Endometrial microvascular endothelial cells (primary cell): ENCODE data around the gene ITGB3. TPM values are rescaled to one million over a fixed set of nuclear protein-coding genes. Genes with fewer than 3 reads are reported as not detected.
"Not testable (repeated sequence)": the region's sequence is repeated elsewhere in the genome, so short reads cannot be mapped to it uniquely, and the experiment has no call there.

ENCODE experiments used
- in situ Hi-C: cut with HindIII; loops from 2 replicates; pipeline ENCODE4 v1.10.0; 2017; ENCODE audit warnings: low sequenced_read_pairs, low pct_unique_long_range_greater_than_20kb; ENCODE audit errors: inconsistent ontology term
- total RNA-seq: library from RNA; depleted of rRNA; stranded (reverse); fragments of >200 nt; gene quantifications from one replicate; pipeline ENCODE4 v1.2.3, GENCODE V29; 2015; ENCODE audit errors: inconsistent ontology term

ITGB3 gene
- total RNA-seq, 1 donor from 2014 or later, result 54.7 TPM

GRCh38 chr17:47220531-47220999 lies 33.1 kb upstream of the ITGB3 start:
- in situ Hi-C loops, result no loop called here

GRCh38 chr17:47221154-47221553 lies 32.5 kb upstream of the ITGB3 start:
- in situ Hi-C loops, result no loop called here

GRCh38 chr17:47222047-47222446 lies 31.6 kb upstream of the ITGB3 start:
- in situ Hi-C loops, result no loop called here

GRCh38 chr17:47223007-47223406 lies 30.6 kb upstream of the ITGB3 start:
- in situ Hi-C loops, result no loop called here

- in situ Hi-C loops, result no loop called here
These were observed 30.2 kb upstream of the ITGB3 start for GRCh38 chr17:47223460-47223859.

GRCh38 chr17:47224077-47224476 lies 29.6 kb upstream of the ITGB3 start:
- in situ Hi-C loops, result not testable (repeated sequence)

- in situ Hi-C loops, result no loop called here
These were observed 28.7 kb upstream of the ITGB3 start for GRCh38 chr17:47224966-47225365.

- in situ Hi-C loops, result no loop called here
These were observed 28.2 kb upstream of the ITGB3 start for GRCh38 chr17:47225436-47225858.

GRCh38 chr17:47225911-47226688 lies 27.5 kb upstream of the ITGB3 start:
- in situ Hi-C loops, result no loop called here

GRCh38 chr17:47227862-47228261 lies 25.8 kb upstream of the ITGB3 start:
- in situ Hi-C loops, result no loop called here

- in situ Hi-C loops, result no loop called here
These were observed 23.8 kb upstream of the ITGB3 start for GRCh38 chr17:47229535-47230443.

- in situ Hi-C loops, result no loop called here
These were observed 22.8 kb upstream of the ITGB3 start for GRCh38 chr17:47230864-47231263.

GRCh38 chr17:47231334-47231733 lies 22.3 kb upstream of the ITGB3 start:
- in situ Hi-C loops, result no loop called here

- in situ Hi-C loops, result no loop called here
These were observed 21.8 kb upstream of the ITGB3 start for GRCh38 chr17:47231866-47232265.

- in situ Hi-C loops, result no loop called here
These were observed 21.2 kb upstream of the ITGB3 start for GRCh38 chr17:47232465-47232864.

GRCh38 chr17:47235506-47235905 lies 18.1 kb upstream of the ITGB3 start:
- in situ Hi-C loops, result no loop called here

GRCh38 chr17:47235923-47236322 lies 17.7 kb upstream of the ITGB3 start:
- in situ Hi-C loops, result no loop called here

- in situ Hi-C loops, result no loop called here
These were observed 15.8 kb upstream of the ITGB3 start for GRCh38 chr17:47237841-47238240.

- in situ Hi-C loops, result no loop called here
These were observed 15.2 kb upstream of the ITGB3 start for GRCh38 chr17:47238321-47239010.
